ENCODE results near the gene NCKAP1. TPM values are rescaled to one million over a fixed set of nuclear protein-coding genes. Genes with fewer than 3 reads are reported as not detected.

NCKAP1 gene
- total RNA-seq, 1 donor from 2014 or later = 180 TPM

GRCh38 chr2:182864949-182865570 is 173.2 kb downstream of the NCKAP1 start:
- TF ChIP-seq CTCF (IDR thresholded peaks at IDR 0.05; ENCODE audit: insufficient read depth, low read length, severe bottlenecking) = no peak
- DNase-seq (ENCODE audit: low read depth) = no peak
- H3K27me3 ChIP-seq (ENCODE audit: control insufficient read depth, insufficient read depth, low read length) = peaks cover 7% of the 10 kb centered on the region
- no peaks in the 10 kb centered on the region for H3K36me3 ChIP-seq (ENCODE audit: control insufficient read depth, insufficient read depth, low read length)
- H3K4me3 ChIP-seq (ENCODE audit: low read depth, low read length) = no peak overlapping the region
- FAIRE-seq = no peak

DNA sequence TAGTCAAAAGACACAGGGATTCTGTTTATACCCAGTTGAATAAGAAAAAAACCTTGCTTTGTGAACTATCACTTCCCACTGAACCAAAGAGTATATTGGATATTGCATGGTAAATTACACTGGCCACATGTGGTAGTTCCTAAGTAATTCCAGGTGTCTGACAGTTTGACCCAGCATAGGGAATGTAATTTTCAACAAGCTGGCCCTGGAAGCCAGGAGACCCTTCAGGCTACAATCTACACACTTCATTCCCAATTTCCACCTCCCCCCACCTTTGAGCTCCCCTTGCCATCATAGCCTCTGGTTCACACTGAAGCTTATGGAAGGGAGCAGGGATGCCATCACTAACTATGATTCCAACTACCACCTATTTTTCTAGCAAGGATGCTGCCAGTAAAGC is 174.6 kb downstream of the NCKAP1 start:
- no peak for DNase-seq (ENCODE audit: low read depth)
- Histone ChIP-seq H3K27me3 (ENCODE audit: control insufficient read depth, insufficient read depth, low read length) (peaks cover 7% of the 10 kb centered on the region), H3K36me3 (ENCODE audit: control insufficient read depth, insufficient read depth, low read length) (no peaks in the 10 kb centered on the region), H3K4me3 (ENCODE audit: low read depth, low read length) (no peak overlapping the region)
- FAIRE-seq = no peak
- no peak for TF ChIP-seq CTCF (IDR thresholded peaks at IDR 0.05; ENCODE audit: insufficient read depth, low read length, severe bottlenecking)

- Histone ChIP-seq H3K4me3 (ENCODE audit: low read depth, low read length) (no peak overlapping the region), H3K36me3 (ENCODE audit: control insufficient read depth, insufficient read depth, low read length) (no peaks in the 10 kb centered on the region), H3K27me3 (ENCODE audit: control insufficient read depth, insufficient read depth, low read length) (peaks cover 7% of the 10 kb centered on the region)
- no peak for TF ChIP-seq CTCF (IDR thresholded peaks at IDR 0.05; ENCODE audit: insufficient read depth, low read length, severe bottlenecking)
- FAIRE-seq = no peak
- no peak for DNase-seq (ENCODE audit: low read depth)
These were observed 176.2 kb downstream of the NCKAP1 start for GRCh38 chr2:182862091-182862490.

DNA sequence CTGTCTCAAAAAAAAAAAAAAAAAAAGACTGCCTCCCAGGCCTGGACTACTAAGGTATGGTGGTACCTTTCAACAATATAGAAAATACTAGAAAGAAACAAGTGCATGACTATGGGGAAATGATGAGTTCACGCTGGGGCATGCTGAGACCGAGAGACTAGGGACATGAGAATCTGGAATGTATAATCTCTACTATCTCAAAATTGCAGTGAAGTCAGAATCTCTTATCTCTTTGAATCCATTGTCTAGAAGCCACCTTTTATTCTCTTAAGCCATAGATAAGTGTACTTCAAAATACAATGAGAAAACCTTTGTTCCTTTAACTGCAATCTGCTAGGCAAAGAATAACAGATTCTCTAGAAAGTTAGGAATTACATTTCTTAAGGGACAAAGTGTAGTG is 177.4 kb downstream of the NCKAP1 start:
- Histone ChIP-seq H3K36me3 (ENCODE audit: control insufficient read depth, insufficient read depth, low read length) (no peaks in the 10 kb centered on the region), H3K4me3 (ENCODE audit: low read depth, low read length) (no peak overlapping the region), H3K27me3 (ENCODE audit: control insufficient read depth, insufficient read depth, low read length) (peaks cover 1% of the 10 kb centered on the region)
- FAIRE-seq (no peak), DNase-seq (ENCODE audit: low read depth) (no peak)
- no peak for TF ChIP-seq CTCF (IDR thresholded peaks at IDR 0.05; ENCODE audit: insufficient read depth, low read length, severe bottlenecking)

Other genes with a start within 250 kb of the NCKAP1 start
- gene FRZB, start 171.8 kb downstream of the NCKAP1 start, total RNA-seq = 0.26 and 0.38 TPM in 2 replicates
- under 0.01 and 0.38 TPM in 2 replicates for gene DUSP19, start 40.3 kb upstream of the NCKAP1 start, total RNA-seq
- gene NUP35, start 86.0 kb upstream of the NCKAP1 start, total RNA-seq = 5.5 and 9.7 TPM in 2 replicates